KBM-7 (cell line): ENCODE measurements around the gene PACRG.

Experiments used
- DNase-seq: peaks from one replicate; pipeline ENCODE4 v3.0.0-alpha.2; 2015
- in situ Hi-C: fragments of 300-500 bp; cut with MboI; formaldehyde crosslinking; loops from 2 replicates; pipeline ENCODE4 v1.14.3; 2020; ENCODE audit warnings: low sequenced_read_pairs, low pct_unique_long_range_greater_than_20kb, mixed read lengths

The PACRG gene

DNA sequence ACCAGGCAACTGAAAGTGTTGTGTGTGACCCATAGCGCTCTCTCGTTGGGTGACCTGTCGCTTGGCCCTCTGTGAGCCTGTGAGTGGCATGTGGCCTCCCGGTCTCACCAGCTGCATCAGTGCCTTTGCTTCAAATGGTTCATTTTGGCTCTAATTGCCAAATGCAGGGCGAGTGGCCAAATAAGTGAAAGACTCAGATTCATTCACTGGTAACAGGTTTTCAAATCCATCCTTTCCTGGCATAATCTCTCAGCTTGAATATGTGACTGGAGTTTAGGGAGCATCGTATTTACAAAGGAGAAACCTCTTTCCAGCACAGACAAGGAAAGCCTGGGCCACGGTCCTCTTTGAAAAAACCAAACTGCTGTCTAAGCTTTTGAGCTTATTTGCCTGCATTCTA, 365.1 kb downstream of the PACRG start:
- DNase-seq, result no peak
- in situ Hi-C loops, result no loop called here

DNA sequence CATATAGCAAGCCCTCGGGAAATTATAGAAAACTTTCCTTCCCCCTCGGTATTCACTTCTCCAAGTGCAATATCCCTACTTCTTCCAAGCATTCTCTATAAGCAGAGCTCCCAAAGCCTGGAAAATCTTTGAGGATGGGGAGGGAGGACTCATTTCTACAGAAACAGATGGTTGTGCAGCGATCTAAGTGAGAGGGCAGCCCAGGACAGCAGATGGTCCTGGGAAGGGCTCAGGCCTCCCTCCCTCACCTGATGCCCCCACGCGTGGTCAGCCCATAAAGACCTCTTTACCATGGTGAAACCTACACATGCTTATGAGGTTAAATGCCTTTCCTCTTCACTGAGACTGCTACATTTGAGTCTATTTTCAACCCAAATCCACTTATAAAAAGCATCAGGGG, 367.1 kb downstream of the PACRG start:
- DNase-seq, result no peak
- in situ Hi-C loops, result no loop called here

DNA sequence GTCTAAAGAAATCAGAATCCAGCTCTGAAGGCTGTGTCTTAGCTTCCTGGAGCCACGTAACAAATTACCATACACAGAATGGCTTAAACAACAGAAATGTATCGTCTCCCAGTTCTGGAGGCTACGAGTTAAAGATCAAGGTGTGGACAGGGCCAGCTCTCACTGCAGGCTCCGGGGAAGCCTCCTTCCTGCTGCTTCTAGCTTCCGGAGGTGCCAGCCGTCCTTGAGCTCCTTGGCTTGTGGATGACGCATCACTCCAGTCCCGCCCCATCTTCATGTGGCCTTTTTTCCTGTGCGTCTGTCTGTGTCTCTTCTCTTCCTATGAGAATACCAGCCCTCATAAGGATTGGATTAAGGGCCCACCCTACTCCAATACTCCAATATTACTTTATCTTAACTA, 367.6 kb downstream of the PACRG start:
- DNase-seq, result no peak
- in situ Hi-C loops, result no loop called here

DNA sequence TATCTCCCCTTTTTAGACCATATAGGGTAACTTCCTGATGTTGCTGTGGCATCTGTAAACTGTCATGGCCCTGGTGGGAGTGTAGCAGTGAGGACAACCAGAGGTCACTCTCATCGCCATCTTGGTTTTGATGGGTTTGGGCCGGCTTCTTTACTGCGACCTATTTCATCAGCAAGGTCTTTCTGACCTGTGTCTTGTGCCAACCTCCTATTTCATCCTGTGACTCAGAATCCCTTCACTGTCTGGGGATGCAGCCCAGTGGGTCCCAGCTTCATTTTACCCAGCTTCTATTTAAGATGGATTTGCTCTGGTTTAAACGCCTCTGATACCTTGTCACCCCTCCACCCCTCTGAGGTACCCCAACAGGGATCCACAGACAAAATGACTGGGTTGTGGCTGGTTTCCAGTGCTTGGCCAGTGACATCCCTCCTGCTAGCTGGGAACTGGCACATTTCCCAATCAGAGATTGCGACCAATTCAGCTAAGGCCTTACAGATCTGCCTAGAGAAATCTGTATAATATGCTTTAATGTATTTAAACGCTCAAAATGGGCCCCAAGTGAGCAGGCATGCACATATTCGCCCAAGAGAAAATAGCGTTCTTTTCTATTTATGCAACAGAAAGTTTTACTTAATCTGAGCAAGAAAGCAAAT, 371.2 kb downstream of the PACRG start:
- in situ Hi-C loops, result no loop called here
- no peak for DNase-seq

DNA sequence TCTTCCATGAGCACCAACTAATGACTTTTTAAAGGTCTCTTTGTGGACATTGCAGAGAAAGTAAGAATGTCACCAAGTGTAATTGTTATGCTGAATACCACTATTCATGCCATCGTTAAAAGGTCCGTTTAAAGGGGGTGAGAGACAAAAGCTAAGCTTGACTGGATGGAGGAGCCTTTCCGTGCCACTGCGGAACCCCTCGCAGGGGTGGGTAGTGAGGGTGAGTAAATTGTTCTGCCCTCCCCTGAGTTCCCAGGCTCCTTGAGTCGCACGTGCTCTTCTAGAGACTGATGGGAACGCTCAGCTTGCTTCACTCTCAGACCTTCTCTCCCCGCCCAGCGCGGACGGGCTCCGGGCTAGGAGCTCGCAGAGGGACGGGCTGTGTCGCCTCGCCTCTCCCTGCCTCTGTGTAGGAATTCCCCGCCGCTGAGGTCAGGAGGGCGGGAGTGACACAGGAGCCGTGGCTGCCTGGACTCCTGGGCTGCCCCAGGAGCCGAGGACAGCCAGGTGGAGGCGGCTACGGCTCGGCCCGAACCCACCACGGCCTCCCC, 371.9 kb downstream of the PACRG start:
- in situ Hi-C loops, result no loop called here

DNA sequence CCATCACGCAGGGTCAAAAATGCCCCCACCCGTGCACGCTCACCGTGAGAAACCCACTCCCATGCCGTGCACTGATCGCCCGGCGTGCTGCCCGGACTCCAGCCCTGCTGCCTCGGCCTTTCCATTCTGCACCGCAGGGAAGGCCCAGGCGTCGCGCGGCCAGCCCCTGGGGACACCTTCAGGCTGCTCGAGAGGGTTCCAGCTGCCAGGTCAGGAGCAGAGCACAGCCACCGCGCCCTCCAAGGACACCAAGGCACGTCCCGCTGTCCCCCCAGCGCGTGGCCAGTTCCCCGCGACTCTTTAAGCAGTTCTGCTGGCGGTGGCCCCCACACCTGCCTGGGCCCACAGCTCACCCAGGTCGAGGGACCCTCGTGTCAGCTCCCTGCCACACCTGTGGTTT, 372.5 kb downstream of the PACRG start:
- in situ Hi-C loops, result no loop called here
- no peak for DNase-seq

More for the DNA sequence above, 371.9 kb downstream of the PACRG start:
- no peak for DNase-seq

DNA sequence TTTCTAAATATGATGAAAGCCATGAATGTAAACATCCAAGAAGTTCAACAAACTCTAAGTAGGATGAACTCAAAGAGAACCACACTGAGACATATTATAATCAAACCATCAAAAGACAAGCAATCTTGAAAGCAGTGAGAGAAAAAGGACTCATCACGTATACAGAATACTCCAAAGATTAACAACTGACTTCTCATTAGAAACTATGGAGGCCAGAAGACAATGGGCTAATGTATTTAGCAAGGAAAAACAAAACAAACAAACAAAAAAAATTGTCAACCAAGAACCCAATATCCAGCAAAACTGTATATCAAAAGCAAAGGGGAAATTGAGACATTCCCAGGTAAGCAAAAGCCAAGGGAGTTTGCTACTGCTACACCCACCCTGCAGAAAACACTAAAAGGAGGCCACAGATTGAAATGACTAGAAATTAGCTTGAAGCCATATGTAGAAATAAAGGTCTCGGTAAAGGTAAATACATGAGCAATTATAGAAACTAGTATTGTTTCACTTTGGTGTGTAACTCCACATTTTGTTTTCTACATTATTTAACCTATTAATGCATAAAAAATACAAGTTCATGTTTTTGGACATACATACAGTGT, 385.7 kb downstream of the PACRG start:
- peak; percentile 2 for DNase-seq
- in situ Hi-C loops, result no loop called here

DNA sequence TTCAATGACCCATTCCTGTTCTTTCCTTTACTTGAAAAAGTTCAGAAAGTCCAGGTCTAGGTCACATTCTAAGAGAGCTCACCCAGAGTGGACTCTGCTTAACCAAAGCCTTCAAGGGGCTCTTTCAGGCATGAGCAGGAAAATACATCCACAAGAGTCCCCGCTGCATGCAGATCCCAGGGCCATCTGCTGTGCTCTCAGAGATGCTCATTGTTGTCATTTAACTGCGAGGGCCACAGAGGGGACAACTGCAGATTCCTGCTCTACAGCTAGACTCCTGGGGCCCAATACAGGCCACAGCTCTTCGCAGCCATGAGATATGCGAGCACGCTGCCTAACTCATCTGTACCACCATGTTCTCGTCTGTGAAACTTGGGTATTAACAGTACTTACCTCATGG, 391.2 kb downstream of the PACRG start:
- in situ Hi-C loops, result no loop called here
- DNase-seq, result no peak

DNA sequence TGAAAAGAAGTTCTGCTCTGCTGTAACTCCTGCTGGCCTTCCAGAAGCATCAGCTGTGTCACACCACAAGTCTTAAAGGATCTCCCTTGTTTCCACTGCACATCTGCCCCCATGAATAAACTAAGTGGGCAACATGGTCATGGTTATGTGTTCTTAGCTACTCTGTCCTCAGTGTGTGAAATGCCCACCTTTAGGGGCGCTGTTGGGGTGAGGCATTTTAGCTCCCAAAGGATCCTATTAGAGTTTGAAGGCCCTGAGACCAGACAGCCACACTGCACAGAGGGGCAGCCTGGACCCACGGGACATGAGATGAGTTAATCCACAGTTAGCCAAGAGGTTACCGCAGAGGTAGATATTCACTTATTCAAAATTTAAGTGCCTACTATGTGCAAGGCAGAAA, 392.4 kb downstream of the PACRG start:
- in situ Hi-C loops, result no loop called here
- peak; percentile 3 for DNase-seq

DNA sequence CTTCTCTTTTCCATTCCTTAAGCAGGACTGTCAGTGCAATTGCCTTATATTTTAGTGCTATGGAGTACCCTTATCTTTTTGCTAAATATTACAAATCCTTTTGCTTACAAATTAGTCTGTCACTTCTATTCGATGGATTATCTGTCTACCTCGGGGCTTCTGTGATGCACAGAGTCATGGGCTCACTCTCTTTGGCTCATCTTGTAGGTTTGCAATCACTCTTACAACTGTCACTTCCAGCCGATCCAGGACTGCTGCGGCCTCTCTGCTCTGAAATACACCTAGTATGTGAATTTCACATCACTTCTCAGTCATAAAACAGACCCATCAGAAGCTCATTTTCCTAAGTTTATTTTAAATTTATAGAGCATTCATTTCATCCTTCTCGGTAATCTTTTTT, 393.5 kb downstream of the PACRG start:
- in situ Hi-C loops, result no loop called here
- DNase-seq, result no peak

DNA sequence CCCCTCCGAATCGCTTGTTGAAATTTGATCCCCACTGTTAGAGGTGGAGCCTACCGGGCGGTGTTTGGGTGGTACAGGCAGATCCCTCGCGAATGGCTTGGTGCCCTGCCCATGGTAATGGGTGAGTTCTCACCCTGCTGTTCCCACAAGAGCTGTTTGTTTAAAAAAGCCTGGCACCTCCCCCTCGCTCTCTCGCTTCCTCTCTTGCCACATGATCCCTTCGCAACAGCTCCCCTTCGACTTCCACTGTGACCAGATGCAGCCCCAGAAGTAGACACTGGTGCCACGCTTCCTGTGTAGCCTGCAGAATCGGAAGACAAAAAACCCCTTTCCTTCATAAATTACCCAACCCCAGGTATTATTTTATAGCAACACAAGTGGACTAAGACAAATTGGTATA, 394.6 kb downstream of the PACRG start:
- in situ Hi-C loops, result no loop called here
- DNase-seq, result peak; percentile 1

DNA sequence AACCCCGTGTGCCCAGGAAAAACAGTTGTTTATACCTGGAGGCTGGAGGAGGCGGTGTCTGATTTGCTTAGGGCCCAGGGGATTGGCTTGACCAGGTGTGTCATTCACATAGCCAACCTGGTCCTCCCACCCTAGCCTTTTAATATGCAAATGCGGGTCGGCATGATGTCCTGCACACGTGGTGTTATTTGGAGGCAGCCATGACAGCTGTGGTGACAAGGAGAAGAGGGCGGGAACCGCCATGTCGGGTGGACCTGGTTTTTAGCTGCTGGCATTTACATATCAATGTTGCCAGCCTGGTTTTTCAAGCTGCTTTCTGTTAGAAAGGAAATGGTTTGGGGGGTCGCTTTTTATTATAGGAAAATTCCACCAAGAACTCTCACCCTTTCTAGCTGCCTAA, 395.3 kb downstream of the PACRG start:
- in situ Hi-C loops, result no loop called here
- no peak for DNase-seq

DNA sequence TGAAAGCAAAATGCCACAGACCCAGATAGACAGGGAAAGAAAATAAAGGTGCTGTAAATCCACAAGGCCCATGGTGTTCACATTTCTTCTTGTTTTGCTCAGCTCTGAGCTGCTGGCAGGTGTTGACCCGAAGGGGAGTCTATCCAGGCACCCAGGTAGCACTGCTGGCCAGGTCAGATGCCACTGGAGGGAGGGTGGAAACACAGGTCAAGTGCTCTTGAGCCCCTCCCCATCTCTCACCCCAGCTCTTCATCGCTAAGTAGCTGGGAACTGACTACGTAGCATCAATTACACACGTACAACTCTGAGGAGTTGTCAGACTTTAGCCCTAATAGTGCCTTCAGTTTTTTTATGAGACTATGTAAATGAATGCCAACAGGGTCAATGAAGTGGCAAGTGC, 399.0 kb downstream of the PACRG start:
- in situ Hi-C loops, result no loop called here
- DNase-seq, result no peak

DNA sequence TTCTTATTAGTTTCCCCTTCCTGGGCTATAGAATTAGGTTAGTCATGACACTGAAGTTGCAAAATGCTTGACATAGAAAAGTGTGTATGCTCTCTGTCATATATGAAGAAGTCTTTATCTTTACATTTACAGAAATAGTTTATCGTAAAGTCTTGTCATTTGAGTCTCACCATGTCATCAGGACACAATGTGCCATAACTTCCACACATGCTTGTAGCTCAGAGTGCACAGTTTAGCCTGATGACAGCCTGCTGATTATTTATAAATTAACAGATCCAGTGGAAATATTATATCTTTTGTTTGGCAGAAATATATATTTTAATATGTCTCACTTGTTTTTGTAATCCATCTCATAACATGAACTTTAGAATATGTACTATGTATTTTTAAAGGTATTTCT, 399.8 kb downstream of the PACRG start:
- DNase-seq, result no peak
- in situ Hi-C loops, result no loop called here

DNA sequence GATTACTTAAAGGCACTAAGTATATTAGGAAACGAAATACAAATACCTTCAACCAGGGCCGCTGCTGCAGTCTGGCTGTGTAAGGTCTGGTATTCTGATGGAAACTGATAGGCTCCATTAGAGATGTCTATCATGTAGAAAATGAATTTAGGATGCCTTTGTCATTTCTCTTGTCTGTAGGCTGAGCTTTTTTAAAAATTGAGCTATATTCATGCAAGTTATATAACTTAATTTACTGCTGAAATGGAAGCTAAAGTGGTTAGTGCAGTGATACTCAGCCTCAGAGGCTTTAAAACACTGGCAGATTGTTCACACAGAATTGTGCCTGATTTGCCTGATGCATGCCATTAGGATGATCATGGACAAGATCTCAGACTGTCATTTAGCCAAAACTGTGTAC, 400.6 kb downstream of the PACRG start:
- DNase-seq, result no peak
- in situ Hi-C loops, result no loop called here

DNA sequence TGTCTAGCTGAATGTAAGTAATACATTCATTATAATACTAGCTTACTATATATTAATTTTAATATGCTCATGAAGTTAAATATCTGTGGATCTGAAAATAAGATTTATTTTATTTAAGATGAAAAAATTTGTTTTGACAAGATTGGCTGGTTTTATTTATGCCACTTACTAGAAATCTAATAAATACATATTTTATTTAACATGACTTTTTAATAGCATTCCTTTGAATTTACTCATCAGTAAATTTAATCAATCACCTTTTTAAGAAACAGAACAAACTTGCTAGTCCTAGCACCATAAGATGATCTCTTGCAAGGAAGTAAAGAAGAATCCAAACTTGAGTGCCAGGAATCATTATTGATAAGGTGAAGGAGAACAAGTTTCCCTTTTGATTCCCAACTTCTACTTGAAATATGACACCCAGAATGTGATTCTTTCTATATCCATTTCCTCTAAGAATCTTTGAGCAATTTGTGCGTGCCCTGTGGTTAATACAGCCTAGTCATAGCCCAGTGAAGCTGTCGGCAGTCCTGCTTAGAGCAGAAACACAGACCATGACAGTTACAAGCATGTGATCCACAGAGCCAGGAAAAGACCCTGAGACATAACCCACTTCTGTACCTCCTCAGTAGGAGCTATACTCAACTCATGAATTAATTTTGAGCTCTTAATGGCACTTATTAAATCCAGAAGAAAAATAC, 404.4 kb downstream of the PACRG start:
- in situ Hi-C loops, result no loop called here
- no peak for DNase-seq

DNA sequence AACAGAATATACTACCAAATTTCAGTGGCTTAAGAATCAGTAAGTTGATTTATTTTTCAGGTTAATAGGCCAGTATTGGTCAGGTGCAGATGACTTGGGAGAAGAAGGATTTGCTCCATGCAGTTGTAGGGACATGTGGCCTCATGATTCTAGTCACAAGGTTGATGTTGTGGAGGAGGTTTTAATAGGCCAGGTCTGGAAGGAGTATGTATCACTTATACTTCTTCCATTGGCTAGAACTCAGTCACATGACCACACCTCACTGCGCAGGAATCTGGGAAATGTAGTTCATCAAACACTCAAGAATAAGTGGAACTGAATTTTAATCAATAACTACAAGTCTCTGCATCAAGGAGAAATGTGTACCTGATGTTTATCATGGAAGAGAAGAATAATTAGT, 405.2 kb downstream of the PACRG start:
- no peak for DNase-seq
- in situ Hi-C loops, result no loop called here

DNA sequence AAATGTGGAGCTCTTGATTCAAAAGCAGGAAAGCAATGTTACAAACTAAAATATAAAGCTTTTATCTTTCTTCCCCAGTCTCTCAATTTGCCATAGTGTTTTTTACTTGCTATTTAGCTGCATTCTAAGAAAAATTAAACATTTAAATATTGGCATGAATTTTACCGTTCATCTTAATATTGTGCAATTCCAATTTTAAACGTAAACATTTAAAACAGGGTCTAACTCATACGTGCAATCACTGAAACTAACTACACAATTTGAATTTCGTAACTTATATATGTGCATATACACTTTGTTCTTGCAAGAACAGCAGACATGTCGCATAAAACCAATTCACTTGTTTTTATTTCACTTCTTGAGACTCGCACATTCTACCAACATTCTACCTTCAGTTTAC, 405.9 kb downstream of the PACRG start:
- in situ Hi-C loops, result no loop called here
- DNase-seq, result no peak

DNA sequence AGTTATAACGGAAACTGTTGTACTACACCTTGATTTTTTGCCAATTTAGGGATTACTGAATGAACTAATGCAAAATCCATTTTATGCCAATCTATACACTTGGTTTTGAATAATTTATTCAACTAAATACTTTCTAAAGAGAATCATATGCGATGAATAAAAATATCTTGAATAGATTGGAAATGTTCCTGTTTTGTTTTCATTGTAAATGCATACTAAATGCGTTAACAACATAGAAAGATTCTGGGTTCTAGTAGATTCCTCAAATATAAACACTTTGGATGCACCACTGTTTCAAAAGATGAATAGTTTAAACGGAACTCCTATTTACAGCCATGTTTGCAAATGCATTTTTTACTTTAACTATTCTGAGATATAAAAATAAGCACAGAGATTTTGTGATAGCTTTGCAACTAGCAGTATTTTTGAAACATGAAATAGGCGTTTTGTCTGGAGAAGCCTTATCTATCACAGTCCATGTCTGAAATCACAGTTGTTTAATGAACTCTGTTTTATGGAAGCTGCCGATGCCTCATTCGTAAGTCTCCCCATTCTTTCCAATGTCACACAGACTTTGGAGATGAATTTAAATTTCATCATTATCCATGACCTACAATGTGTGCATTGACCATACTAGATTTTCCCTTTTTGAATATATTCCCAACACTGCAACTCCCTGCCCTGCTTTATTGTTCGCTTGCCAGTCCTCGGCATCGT, 409.1 kb downstream of the PACRG start:
- DNase-seq, result no peak
- in situ Hi-C loops, result no loop called here

DNA sequence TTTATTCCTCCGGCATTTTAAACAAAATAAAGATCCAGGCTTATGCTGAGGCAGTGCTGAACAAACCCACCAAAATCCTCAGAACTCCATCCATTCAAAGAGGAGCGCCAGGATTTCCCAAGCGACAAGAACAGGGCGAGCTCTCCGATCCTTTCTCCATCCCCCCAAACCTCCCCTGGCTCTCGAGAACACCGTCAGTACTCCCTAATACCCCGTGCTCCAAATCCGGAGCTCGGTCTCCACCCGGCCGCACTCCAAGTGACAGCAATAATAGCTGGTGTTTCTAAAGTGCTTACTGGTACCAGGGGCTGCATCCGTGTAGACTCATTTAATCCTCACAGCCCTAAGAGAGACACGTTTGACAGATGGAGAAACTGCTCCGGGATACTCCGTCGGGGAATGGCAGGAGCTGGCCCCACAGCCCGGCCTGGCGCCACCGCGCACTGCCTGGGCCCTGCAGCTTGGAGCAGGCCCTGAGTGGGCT, 409.7 kb downstream of the PACRG start:
- in situ Hi-C loops, result no loop called here
- no peak for DNase-seq
